Breast epithelium (tissue), 4 donors: Measurements from ENCODE around the gene FOXK1. TPM values are rescaled to one million over a fixed set of nuclear protein-coding genes. Genes with fewer than 3 reads are reported as not detected.
"Not testable (repeated sequence)": the region's sequence is repeated elsewhere in the genome, so short reads cannot be mapped to it uniquely, and the experiment has no call there.

ENCODE experiments used
- DNase-seq, 2 donors: peaks; one replicate each; pipeline ENCODE4 v3.0.0-alpha.2; 2019; ENCODE audit warnings: low spot score in 2 of 2
- H3K27ac ChIP-seq, 2 donors: fragments of 200-600 bp; sonication (generic) in 1 of 2; one replicate each; pipeline ENCODE4 v1.5.1; 2016 to 2019; ENCODE audit warnings: mild to moderate bottlenecking in 1 of 2
- H3K27me3 ChIP-seq, 2 donors: fragments of 200-600 bp; sonication (generic) in 1 of 2; one replicate each; pipeline versions ENCODE4 v1.5.1 to v1.6.0; 2017 to 2019; ENCODE audit warnings: control low read depth in 1 of 2, mild to moderate bottlenecking in 1 of 2
- H3K36me3 ChIP-seq: fragments of 200-600 bp; one replicate; pipeline ENCODE4 v1.5.1; 2019
- H3K4me1 ChIP-seq, 2 donors: fragments of 200-600 bp; sonication (generic); one replicate each; pipeline ENCODE4 v1.5.1; 2016 to 2019; ENCODE audit warnings: control low read depth in 1 of 2
- H3K4me3 ChIP-seq, 3 donors: fragments of 200-600 bp; sonication (generic); 1 replicate in 2 of 3; 2 replicates in 1 of 3; pipeline ENCODE4 v1.5.1; 2016 to 2019; ENCODE audit warnings: mild to moderate bottlenecking in 3 of 3, moderate library complexity in 2 of 3
- H3K9me3 ChIP-seq, 2 donors: fragments of 200-600 bp; sonication (generic) in 1 of 2; one replicate each; pipeline ENCODE4 v1.5.1; 2016 to 2019; ENCODE audit warnings: control low read depth in 1 of 2
- CTCF ChIP-seq, 3 donors: fragments of 450-650 bp; IDR thresholded peaks; one replicate each; pipeline ENCODE4 v1.5.1; 2016 to 2017; ENCODE audit warnings: antibody characterized with exemption in 3 of 3, mild to moderate bottlenecking in 3 of 3, moderate library complexity in 3 of 3
- POLR2A ChIP-seq: fragments of 450-650 bp; IDR thresholded peaks from one replicate; pipeline ENCODE4 v1.6.1; 2016; ENCODE audit warnings: antibody characterized with exemption, mild to moderate bottlenecking, moderate library complexity
- POLR2AphosphoS5 ChIP-seq, 3 donors: sonication (generic); formaldehyde crosslinking; IDR thresholded peaks; one replicate each; pipeline ENCODE4 v1.6.1; 2017; ENCODE audit warnings: antibody characterized with exemption in 3 of 3
- intact Hi-C: fragments of 100-400 bp; cut with DNase I; formaldehyde crosslinking; loops from one replicate; pipeline ENCODE4 v1.15.1; 2023; ENCODE audit warnings: low total_unique reads
- total RNA-seq, 3 donors: library from RNA; depleted of rRNA; stranded (reverse); fragments of >200 nt; gene quantifications; one replicate each; pipeline ENCODE4 v1.1.0, GENCODE V29; 2016

Gene FOXK1
- total RNA-seq, 3 donors from 2014 or later: 11.7 to 16.5 (median 15.7) TPM

GRCh38 chr7:4684846-4685245 is 2.8 kb downstream of the FOXK1 start:
- intact Hi-C loops: loop anchor here (5.0 kb wide), 1 partner anchor 77 kb away; no protein-coding TSS in a partner anchor
- Histone ChIP-seq H3K9me3 (no peaks in the 10 kb centered on the region), H3K4me1 (peaks cover 2 to 7% of the 10 kb centered on the region in 2 donors), H3K4me3 (peak overlapping the region in 2 of 3 donors; percentile 86 to 90), H3K36me3 (no peaks in the 10 kb centered on the region), H3K27me3 (no peaks in the 10 kb centered on the region), H3K27ac (peak overlapping the region; percentile 91 to 96)
- TF ChIP-seq POLR2A (no peak), CTCF (IDR thresholded peaks at IDR 0.05) (no peak), POLR2AphosphoS5 (IDR thresholded peaks at IDR 0.05) (no peak)
- no peak for DNase-seq

GRCh38 chr7:4685676-4686075 is 3.6 kb downstream of the FOXK1 start:
- H3K27ac ChIP-seq, H3K36me3 ChIP-seq, H3K9me3 ChIP-seq, H3K27me3 ChIP-seq, H3K4me3 ChIP-seq, H3K4me1 ChIP-seq, DNase-seq, intact Hi-C loops: not testable (repeated sequence)

GRCh38 chr7:4687956-4688355 is 5.9 kb downstream of the FOXK1 start:
- H3K36me3 ChIP-seq: no peaks in the 10 kb centered on the region
- H3K9me3 ChIP-seq: no peaks in the 10 kb centered on the region
- H3K27ac ChIP-seq: no peak overlapping the region
- H3K4me3 ChIP-seq: no peak overlapping the region
- TF ChIP-seq POLR2AphosphoS5 (IDR thresholded peaks at IDR 0.05) (no peak), POLR2A (no peak), CTCF (IDR thresholded peaks at IDR 0.05) (no peak)
- DNase-seq: no peak
- H3K4me1 ChIP-seq: peaks cover 2 to 7% of the 10 kb centered on the region in 2 donors
- intact Hi-C loops: no loop called here
- H3K27me3 ChIP-seq: no peaks in the 10 kb centered on the region

GRCh38 chr7:4689151-4689550 is 7.1 kb downstream of the FOXK1 start:
- Histone ChIP-seq H3K4me1 (peaks cover 2 to 7% of the 10 kb centered on the region in 2 donors), H3K27ac (no peak overlapping the region), H3K36me3 (no peaks in the 10 kb centered on the region), H3K9me3 (no peaks in the 10 kb centered on the region), H3K4me3 (no peak overlapping the region), H3K27me3 (no peaks in the 10 kb centered on the region)
- DNase-seq: no peak
- TF ChIP-seq POLR2A (no peak), POLR2AphosphoS5 (IDR thresholded peaks at IDR 0.05) (no peak), CTCF (IDR thresholded peaks at IDR 0.05) (no peak)
- intact Hi-C loops: no loop called here

GRCh38 chr7:4689668-4690067 is 7.6 kb downstream of the FOXK1 start:
- no peak for DNase-seq
- H3K27me3 ChIP-seq: no peaks in the 10 kb centered on the region
- H3K4me3 ChIP-seq: peak overlapping the region in 1 of 3 donors; percentile 17
- TF ChIP-seq CTCF (IDR thresholded peaks at IDR 0.05): no peak
- TF ChIP-seq POLR2AphosphoS5 (IDR thresholded peaks at IDR 0.05): no peak
- TF ChIP-seq POLR2A: no peak
- intact Hi-C loops: no loop called here
- no peaks in the 10 kb centered on the region for H3K9me3 ChIP-seq
- H3K36me3 ChIP-seq: no peaks in the 10 kb centered on the region
- no peak overlapping the region for H3K27ac ChIP-seq
- H3K4me1 ChIP-seq: peaks cover under 1 to 4% of the 10 kb centered on the region in 2 donors
